ENCODE measurements around the gene PHF12. TPM values are rescaled to one million over a fixed set of nuclear protein-coding genes. Genes with fewer than 3 reads are reported as not detected.

The PHF12 gene
- total and polyA plus RNA-seq, 2 experiments from 2014 or later: 19.7 to 41.0 TPM

DNA sequence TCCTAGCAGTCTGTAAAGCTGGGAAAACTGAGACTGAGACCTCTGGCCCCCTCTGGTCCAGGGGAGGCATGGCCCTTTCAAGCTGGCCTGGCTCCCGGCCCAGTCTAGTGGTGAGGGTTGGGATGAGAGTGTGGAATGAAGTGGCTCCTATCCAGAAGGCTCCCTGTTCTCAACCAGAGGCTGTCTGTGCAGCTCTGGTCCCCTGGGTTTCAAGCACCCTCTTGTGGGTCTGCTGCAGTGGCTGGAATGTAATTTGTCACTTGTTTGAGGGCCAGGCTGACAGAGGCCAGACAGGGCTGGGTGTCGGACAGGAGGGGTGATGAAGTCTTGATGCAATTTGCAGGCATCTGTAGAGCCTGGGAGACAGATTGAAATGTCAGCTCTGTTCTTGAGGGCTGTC lies 22.1 kb upstream of the PHF12 start (continued):
- TF ChIP-seq ZNF462 (CRISPR knock-in tag; IDR thresholded peaks at IDR 0.05) (no peak), STAT1 (IDR thresholded peaks at IDR 0.05; ENCODE audit: unreplicated experiment) (no peak), ZNF331 (CRISPR knock-in tag; IDR thresholded peaks at IDR 0.05; ENCODE audit: low read depth) (no peak), EZH2 (IDR thresholded peaks at IDR 0.05; ENCODE audit: low read depth, unreplicated experiment) (no peak), CREB1 (CRISPR knock-in tag; IDR thresholded peaks at IDR 0.05; ENCODE audit: low read depth) (no peak), ETS1 (IDR thresholded peaks at IDR 0.05) (no peak), NANOG (IDR thresholded peaks at IDR 0.05; ENCODE audit: borderline replicate concordance) (no peak), EZH2phosphoT487 (IDR thresholded peaks at IDR 0.05; ENCODE audit: unreplicated experiment) (no peak)
- TF ChIP-seq, protein P1, sequence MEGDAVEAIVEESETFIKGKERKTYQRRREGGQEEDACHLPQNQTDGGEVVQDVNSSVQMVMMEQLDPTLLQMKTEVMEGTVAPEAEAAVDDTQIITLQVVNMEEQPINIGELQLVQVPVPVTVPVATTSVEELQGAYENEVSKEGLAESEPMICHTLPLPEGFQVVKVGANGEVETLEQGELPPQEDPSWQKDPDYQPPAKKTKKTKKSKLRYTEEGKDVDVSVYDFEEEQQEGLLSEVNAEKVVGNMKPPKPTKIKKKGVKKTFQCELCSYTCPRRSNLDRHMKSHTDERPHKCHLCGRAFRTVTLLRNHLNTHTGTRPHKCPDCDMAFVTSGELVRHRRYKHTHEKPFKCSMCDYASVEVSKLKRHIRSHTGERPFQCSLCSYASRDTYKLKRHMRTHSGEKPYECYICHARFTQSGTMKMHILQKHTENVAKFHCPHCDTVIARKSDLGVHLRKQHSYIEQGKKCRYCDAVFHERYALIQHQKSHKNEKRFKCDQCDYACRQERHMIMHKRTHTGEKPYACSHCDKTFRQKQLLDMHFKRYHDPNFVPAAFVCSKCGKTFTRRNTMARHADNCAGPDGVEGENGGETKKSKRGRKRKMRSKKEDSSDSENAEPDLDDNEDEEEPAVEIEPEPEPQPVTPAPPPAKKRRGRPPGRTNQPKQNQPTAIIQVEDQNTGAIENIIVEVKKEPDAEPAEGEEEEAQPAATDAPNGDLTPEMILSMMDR (conservative IDR thresholded peaks at IDR 0.05; ENCODE audit: low read depth in 2 of 2): no peak

All from GM23338 (cell line).